HG02571 (cell line): ENCODE measurements around the gene TFDP2.
"Not testable (repeated sequence)": the region's sequence is repeated elsewhere in the genome, so short reads cannot be mapped to it uniquely, and the experiment has no call there.

Experiments used
- ATAC-seq: cut with Tn5 transposase; IDR thresholded peaks from one replicate; pipeline ENCODE4 v1.9.1; 2021; ENCODE audit warnings: mild to moderate bottlenecking, moderate library complexity; ENCODE audit not compliant: unreplicated experiment

TFDP2 gene

DNA sequence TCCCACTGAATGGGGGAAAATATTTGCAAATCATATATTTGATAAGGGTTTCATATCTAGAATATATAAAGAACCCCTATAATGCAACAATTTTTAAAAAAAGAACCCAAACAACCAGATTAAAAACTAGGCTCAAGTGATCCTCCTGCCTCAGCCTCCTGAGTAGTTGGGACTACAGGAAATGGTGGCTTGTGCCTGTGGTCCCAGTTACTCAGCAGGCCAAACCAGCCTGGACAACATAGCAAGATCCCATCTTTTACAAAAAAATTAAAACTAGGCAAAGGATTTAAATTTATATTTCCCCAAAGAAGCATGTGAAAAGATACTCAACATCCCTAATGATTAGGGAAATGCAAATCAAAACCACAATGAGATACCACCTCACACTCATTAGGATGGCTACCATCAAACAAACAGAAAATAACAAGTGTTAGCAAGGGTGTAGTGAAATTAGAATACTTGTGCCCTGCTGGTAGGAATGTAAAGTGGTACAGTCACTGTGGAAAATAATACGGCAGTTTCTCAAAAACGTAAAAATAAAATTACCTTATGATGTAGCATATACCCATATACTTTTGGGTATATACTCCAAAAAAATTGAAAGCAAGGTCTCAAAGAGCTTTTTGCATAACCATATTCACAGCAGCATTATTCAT, 19.7 kb downstream of the TFDP2 start:
- ATAC-seq, result no peak

DNA sequence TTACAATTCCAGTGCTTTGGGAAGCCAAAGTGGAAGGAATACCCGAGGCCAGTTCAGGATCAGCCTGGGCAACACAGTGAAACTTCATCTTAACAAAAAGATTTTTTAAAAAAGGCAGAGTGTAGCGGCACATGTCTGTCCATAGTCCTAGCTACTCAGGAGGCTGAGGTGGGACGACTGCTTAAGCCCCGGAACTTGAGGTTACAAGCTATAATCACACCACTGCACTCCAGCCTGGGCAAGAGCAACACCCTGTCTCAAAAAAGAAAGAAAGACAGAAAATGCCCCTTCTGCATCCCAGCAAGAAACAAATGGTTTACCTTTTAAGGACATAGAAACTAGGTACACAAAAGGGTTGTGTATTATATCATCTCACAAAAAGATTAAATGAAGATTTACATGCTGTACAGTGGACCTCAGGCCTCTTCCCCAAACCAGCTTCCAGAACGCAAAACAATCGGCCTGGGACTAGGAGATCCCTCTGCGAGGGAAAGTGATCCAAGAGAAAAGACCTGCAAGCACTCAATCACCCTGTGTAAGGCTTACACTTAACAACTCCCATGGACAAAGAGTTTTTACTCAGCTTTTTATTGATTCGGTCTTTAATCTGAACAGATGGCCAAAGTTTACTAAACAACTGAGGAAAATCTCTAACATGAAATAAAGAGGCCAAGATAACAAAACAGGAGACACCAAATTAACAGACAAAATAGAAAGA, 21.2 kb downstream of the TFDP2 start:
- no peak for ATAC-seq

DNA sequence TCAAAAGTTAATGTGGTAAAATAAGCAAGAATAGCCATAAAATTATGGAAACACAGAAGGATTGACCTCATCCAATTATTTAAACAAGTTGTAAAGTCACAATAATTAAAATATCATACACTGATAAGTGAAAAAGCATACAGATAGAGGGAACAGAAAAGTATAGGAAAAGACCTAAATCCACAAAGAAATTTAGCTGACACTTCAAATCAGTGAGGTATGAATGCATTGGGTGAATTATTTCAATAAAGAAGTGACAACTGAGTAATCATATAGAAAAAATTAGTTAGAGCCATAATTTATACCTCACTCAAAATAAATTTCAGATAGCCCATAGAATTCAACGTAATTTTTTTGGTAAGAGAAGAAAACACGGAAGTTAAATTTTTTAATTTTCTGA, 25.1 kb downstream of the TFDP2 start:
- ATAC-seq, result no peak

DNA sequence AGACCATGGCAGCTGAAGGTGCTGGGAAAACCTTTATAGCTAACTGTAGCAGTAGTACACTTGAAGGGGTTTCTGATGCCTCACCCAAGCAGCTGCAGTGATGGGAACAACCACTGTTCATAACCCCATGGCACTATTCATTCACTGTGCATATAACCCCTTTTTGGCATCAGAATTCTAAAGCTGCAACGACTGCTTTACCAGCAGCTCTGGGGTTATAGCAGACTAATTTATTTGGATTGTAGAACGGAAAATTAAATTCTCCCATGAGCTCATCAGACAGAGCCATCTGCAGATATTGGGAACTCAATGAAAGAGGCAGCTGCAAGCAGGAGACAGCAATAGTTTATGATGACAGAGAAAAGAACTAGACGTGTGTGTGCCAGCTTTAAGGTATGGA, 28.6 kb downstream of the TFDP2 start:
- no peak for ATAC-seq

DNA sequence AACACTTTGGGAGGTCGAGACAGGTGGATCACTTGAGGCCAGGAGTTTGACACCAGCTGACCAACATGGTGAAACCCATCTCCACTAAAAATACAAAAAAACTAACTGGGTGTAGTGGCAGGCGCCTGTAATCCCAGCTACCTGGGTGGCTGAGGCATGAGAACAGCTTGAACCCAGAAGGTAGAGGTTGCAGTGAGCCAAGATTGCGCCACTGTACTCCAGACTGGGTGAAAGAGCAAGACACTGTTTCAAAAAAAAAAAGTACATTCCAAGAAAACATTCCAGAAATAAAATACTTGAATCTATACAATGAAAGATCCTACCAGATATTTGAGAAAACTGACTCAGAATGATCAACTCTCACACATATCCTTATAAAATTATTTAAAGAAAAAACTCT, 30.4 kb downstream of the TFDP2 start:
- no peak for ATAC-seq

DNA sequence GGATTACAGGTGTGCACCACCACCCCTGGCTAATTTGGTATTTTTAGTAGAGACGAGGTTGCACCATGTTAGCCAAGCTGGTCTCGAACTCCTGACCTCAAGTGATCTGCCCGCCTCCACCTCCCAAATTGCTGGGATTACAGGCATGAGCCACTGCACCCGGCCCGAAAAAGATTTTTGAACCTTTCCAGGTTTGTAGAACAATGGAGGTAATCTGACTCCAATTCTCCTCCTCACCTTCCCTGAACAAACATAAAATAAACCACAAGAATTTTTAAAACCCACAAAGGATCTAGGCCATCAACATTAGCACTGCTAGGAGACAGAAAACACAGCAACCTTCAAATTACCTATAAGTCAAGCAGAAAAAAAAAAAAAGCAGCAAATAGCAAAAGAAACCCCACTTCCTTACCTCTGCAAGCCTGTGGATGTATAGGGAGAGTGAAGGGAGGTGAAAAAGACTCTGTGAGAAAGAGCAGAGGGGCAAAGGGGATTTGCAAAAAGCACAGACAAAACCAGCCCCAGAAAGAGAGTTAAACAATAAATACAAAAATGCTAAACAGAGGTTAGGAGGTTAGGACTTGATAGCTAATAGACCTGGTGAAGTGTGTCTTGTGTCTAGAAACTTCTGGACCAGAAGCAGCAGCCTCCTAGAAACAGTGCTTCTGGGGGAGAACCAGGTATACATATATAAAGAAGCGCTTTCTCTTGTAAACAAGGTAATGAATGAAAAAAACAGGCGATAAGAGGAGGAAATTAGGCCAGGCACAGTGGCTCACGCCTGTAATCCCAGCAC, 32.1 kb downstream of the TFDP2 start:
- ATAC-seq, result no peak

DNA sequence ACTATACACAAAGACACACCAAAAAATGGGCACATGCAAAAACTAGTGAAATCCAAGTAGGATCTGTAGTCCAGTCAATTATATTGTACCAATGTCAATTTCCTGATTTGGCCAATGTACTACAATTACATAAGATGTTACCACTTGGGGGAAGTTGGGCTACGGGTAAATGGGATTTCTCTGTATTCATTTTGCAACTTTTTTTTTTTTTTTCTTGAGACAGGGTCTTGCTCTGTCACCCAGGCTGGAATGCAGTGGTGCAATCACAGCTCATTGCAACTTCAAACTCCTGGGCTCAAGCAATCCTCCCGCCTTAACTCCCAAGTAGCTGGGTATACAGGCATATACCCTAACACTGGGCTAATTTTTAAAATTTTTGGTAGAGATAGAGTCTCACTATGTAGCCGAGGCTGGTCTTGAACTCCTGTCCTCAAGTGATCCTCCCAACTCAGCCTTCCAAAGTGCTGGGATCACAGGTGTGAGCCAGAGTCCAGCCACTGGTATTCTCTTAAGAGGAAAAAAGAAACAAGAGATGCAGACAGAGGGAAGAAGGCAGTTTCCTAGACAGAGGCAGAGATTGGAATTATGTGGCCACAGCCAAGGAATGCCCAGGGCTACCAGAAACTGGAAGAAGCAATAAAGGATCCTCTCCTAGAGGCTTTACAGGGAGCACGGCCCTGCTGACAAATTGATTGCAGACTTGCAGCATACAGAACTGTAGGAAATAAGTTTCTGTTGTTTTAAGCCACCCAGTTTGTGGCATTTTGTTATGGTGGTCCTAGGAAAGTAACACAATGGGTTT, 33.3 kb downstream of the TFDP2 start:
- ATAC-seq, result no peak

DNA sequence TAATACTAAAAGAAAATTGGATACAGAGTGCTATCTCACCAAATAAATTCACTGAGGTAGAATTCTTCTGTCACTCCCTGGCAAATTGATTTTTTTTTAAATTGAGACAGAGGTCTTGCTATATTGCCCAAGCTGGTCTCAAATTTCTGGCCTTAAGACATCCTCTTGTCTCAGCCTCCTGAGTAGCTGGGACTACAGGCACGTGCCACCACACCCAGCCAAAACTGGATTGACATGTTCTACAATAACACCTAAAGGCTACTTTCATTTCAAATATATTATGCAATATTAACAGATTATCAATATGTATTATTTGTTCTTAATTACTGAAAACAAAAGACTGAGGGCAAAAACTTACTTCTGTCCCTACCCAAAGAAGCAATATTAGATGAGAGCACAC, 36.7 kb downstream of the TFDP2 start:
- ATAC-seq, result no peak

DNA sequence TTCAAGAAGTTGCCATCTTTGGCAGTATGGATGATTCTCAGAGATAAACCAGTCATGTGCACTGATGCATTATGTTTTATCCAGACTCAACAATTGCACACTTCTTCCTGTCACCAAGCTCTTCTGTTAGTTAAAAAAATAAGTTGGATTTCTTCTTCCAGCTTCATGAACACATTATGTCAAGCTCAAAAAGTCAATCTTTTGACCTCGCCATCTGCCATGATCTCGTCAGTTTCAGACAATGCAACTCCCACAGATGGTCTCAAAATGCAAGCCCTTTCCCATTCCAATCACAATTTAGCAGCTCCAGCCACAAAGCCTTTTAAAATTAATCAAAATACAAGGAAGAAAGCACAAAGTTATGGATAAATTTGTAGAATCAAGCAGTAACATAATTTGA, 42.8 kb downstream of the TFDP2 start:
- ATAC-seq, result no peak

DNA sequence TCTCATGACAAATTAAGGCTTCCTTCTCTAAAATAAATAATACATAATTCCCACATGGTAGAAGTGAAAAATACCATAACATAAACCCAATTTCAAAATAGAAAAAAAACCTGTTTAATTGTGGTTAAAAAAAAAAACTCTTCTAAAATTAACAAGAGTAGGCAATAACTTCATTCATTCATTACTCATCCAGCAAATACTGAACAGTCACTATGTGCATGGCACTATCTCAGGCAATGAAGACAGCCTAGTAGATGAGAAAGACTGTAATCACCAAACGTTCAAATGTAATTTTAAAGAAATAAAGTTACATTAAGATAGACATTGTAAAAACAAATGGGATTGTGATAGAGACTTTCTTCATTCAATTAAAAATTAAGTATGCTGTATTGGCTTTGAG, 43.4 kb downstream of the TFDP2 start:
- ATAC-seq, result no peak

DNA sequence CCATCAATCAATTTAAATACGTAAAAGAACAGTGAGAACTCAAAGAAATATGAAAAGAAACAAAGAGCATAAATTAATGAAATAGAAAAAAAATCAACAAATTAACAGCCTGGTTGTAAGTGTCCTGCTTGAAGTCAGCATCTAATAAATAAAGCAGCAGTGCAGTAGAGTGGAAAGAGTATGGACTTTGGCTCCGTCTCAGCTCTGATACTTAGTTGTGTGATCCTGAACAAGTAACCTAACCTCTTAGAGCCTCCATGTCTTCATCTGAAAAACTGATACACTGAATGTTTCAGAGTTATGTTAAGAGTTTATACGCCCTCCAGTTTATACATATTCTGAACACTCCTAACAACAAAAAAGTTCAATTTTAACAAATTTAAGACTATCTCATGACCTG, 44.6 kb downstream of the TFDP2 start:
- ATAC-seq, result no peak

DNA sequence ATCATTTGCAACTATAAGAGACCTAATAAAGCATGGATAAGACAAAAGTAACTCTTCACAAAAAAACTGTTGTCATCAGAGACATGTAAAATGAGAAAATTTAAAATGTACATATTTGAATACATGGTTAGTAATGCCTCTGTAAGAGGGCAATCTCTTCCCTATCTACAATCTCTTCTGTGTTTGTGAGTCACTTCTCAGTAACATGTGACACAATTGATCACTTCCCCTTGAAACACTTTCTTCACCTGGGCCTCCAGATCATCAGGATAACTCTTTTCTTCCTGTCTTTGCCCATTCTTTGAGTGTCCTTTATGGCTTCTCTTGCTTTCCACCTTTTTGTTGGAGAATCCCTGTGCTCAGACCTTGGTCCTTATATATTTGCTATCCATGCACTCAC, 50.4 kb downstream of the TFDP2 start:
- no peak for ATAC-seq

DNA sequence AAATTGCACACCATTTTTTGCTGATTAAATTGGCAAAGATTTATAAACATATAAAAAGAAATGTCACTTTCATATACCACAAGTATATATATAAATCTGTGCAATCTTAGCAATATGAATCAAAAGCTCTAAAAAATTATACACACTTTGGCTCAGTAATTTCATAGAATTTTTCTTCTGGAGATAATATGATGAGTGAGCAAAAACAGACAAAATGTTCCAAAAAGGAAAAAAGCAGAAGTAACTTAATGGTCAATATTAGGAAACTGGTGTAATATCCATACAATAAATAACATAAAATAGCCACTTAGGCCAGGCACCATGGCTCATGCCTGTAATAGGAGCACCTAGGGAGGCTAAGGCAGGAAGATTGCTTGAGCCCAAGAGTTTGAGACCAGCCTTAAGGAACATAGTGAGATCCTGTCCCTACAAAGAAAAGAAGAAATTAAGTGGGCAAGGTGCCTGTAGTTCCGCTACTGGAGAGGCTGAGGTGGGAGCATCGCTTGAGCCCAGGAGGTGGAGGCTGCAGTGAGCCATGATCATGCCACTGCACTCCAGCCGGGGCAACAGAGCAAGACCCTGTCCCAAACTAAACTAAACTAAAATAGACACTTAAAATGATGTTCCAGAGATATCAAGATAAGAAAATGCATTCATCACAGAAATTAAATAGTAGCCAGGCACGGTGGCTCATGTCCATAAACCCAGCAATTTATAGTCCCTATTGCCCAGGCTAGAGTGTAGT, 52.1 kb downstream of the TFDP2 start:
- no peak for ATAC-seq

DNA sequence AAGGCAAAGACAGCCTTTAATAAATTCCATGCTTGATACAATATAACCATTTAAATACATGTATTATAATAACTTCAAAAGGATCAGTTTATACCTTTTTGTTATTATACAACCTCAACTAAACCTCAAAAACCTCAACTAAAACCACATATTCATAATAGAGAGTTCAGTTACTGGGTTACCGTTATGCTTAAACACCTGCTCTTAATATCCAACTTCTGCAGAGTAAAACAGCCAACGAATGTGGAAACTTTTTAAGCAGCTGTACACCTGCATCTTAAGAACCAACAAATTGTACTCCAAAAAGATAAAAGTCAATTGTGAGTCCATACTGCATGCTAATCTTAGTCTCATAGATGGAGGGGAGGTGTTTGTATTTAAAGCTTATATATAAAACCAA, 53.5 kb downstream of the TFDP2 start:
- ATAC-seq, result no peak

DNA sequence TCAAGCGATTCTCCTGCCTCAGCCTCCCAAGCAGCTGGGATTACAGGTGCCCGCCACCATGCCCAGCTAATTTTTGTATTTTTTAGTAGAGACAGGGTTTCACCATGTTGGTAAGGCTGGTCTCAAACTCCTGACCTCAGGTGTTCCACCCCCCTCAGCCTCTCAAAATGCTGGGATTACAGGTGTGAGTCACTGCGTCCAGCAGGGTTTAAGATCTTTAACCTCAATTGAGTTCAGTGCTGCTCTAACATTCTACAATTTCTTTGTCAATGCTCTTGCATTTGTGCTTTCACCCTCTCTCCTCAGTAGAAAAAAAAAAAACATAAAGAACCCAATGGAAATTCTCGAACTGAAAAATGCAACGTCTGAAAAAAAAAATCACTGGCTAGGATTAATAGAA, 60.4 kb downstream of the TFDP2 start:
- ATAC-seq, result not testable (repeated sequence)

DNA sequence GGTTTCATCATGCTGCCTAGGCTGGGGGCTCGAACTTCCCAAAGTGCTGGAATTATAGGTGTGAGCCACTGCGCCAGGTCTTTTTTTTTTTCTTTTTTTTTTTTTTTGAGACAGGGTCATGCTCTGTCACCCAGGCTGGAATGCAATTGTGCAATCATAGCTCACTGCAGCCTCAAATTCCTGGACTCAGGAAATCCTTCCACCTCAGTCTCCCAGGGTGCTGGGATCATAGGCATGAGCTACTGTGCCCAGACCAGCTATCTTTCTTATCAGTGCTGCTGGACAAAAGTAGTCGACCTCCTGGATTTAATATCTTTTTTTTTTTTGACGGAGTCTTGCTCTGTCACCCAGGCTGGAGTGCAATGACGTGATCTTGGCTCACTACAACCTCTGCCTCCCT, 60.8 kb downstream of the TFDP2 start:
- no peak for ATAC-seq

DNA sequence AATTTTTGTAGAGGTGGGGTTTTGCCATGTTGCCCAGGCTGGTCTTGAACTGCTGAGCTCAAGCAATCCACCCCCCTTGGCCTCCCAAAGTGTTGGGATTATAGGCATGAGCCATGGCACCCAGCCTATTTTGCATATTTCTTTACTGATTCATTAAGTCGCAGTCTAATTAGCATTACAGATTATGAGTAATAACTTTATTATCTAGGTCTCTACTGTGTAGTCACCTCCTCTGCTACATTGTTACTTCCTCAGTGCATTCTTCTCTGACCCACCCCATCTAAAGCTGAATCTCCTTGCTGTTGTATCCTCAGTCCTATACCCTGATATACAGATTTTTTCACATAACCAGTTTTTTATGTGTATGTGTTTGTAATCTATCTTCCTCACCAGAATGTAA, 61.7 kb downstream of the TFDP2 start:
- ATAC-seq, result no peak

DNA sequence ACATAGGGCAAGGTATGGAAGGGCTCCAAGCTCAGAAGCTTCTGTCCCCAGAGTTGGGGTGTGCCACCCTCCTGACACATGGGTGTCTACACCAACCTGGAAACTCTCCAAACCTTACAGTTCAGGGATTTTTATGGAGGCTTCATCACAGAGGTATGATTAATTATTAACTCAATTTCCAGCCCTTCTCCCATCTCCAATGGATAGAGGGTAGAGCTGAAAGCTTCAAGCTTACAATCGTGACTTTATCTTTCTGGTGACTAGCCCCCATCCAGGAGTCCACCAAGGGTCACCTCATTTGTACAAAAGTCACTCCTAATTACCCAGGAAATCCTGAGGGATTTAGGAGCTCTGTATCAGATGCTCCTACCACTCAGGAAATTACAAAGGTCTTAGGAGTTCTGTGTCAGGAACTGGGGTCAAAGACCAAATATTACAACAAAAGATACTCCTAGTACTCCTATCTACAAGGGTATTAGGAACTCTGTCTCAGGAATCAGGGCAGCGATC, 62.7 kb downstream of the TFDP2 start:
- ATAC-seq, result no peak

DNA sequence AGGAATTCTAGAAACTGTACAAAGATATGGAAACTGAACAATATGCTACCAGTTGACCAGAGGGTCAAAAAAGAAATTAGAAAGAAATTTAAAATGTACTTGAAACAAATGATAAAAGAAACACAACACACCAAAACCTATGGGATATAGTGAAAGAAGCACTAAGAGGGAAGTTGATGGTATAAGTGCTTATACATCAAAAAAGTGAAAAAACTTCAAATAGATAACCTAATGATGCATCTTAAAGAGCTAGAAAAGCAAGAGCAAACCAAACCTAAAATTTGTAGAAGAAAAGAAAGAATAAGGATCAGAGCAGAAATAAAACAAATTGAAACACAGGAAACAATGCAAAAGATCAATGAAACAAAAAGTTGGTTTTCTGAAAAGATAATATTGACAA, 68.2 kb downstream of the TFDP2 start:
- ATAC-seq, result no peak

DNA sequence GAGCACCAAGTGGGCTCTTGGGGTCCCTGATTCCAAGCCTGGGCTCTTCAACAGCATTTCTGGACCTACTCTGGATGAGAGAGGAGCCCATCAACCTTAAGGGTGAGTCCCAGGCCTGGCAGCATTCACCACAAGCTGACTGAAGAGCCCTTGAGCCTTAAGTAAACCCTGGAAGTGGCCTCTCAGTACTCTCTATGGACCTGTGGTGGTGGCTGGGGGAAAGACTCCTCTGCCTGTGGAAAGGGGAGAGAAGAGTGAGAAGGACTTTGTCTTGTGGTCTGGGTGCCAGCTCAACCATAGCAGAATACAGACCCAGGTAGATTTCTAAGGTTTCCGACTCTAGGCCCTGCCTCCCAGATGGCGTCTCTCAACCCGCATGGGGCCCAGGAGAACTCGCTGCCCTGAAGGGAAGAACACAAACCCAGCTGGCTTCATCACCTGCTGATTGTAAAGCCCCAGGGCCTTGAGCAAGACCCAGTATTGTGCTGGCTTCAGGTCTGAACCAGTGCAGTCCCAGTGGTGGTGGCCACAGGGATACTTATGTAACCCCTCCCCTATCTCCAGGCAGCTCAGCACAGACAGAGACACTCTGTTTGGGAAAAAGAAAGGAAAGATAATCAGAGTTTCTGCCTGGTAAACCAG, 71.4 kb downstream of the TFDP2 start:
- no peak for ATAC-seq
